Stomach smooth muscle (tissue), 2 donors: ENCODE measurements around the gene CYTH1.

ENCODE experiments used
- H3K27ac ChIP-seq: one replicate; pipeline ENCODE4 v1.7.0; 2013; ENCODE audit warnings: mild to moderate bottlenecking, low read length, inconsistent platforms
- H3K27me3 ChIP-seq, 2 donors: one replicate each; pipeline ENCODE4 v1.7.0; 2013; ENCODE audit warnings: low read length in 2 of 2; ENCODE audit not compliant: insufficient read depth in 2 of 2, control insufficient read depth in 1 of 2
- H3K36me3 ChIP-seq, 2 donors: one replicate each; pipeline ENCODE4 v1.7.0; 2013; ENCODE audit warnings: low read length in 2 of 2; ENCODE audit not compliant: control insufficient read depth in 2 of 2, insufficient read depth in 2 of 2
- H3K4me1 ChIP-seq: one replicate; pipeline ENCODE4 v1.7.0; 2013; ENCODE audit warnings: low read length; ENCODE audit not compliant: control insufficient read depth, insufficient read depth
- H3K4me3 ChIP-seq, 2 donors: one replicate each; pipeline ENCODE4 v1.7.0; 2013; ENCODE audit warnings: low read length in 2 of 2
- H3K9ac ChIP-seq, 2 donors: one replicate each; pipeline ENCODE4 v1.7.0; 2013; ENCODE audit warnings: low read length in 2 of 2, mild to moderate bottlenecking in 1 of 2
- H3K9me3 ChIP-seq, 2 donors: one replicate each; pipeline ENCODE4 v1.7.0; 2013; ENCODE audit warnings: low read length in 2 of 2; ENCODE audit not compliant: control insufficient read depth in 2 of 2
- donor health status: healthy.
- donor health status: Pancreatic carcinoma.

CYTH1 gene

DNA sequence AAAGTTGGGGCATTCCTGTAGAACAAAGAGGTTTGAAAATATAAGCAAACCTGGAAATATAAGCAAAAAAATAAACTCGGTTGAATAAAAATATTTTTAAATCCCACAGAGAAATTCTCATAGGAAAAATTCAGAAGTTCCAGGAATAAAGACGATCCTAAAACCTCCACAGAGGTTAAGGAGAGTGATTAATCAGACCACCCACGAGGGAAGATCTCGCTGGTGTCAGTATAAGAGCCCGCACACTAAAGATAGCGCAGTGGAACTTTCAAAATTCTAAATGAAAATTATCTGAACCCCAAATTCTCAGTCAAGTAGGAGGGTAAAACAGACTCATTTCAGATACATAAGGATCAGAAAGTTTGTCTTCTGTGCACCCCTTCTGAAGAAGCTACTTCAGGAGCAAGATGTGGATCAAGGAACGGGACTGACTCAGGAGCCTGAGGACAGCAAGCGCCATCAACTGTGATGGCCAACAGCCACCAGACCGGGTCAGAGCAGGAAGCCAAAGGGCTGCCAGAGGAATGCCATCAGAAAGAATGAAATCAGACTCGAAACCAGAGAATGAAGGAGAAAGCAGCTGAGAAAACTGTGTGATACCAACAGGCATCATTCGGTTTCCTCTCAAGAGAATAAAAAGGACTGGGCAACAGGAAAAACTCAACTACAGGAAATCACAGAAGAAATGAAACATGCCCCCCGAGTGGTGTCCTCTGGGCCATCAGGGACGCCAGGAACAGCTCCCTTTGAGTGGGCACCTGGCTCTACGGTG lies 66.9 kb downstream of the CYTH1 start:
- peak overlapping the region; percentile 31 for H3K27ac ChIP-seq

DNA sequence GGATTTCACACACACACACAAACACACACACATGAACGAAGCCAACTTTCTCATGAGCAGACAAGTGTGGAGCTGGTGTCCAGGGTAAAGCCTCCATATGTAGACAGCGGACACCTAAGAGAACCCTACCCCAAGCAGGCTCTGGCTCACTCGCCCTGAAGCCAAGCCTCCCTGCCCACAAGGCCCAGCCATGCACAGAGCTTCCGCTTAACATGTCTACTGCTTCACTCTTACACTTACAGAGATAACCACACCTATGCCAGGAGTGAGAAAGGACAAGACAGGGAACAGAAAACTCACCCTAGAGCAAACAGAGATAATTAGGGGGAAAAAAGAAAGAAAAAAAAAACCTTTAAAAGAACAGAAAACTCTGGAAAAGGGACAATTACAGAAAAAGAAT lies 67.5 kb downstream of the CYTH1 start:
- no peaks in the 10 kb centered on the region for H3K27me3 ChIP-seq
- no peak overlapping the region for H3K4me3 ChIP-seq
- no peaks in the 10 kb centered on the region for H3K36me3 ChIP-seq
- H3K4me1 ChIP-seq: peaks cover 55% of the 10 kb centered on the region
- no peak overlapping the region for H3K9ac ChIP-seq
- H3K27ac ChIP-seq: no peak overlapping the region
- no peaks in the 10 kb centered on the region for H3K9me3 ChIP-seq

More for the DNA sequence above, 66.9 kb downstream of the CYTH1 start:
- Histone ChIP-seq H3K27me3 (no peaks in the 10 kb centered on the region), H3K36me3 (no peaks in the 10 kb centered on the region), H3K4me1 (peaks cover 48% of the 10 kb centered on the region), H3K9me3 (no peaks in the 10 kb centered on the region), H3K9ac (no peak overlapping the region), H3K4me3 (no peak overlapping the region)

DNA sequence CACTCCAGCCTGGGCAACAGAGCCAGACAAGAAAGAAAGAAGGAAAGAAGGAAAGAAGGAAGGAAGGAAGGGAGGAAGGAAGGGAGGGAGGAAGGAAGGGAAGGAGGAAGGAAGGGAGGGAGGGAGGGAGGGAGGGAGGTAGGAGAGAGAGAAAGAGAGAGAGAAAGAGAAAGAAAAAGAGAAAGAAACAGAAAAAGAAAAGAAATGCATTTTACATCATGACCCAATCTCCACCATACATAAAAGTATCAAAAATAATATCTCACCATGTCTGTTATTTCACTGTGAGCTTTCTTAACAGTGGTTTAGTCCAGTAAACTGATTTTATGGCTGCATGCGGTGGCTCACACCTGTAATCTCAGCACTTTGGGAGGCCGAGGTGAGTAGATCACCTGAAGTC lies 70.0 kb downstream of the CYTH1 start:
- H3K4me3 ChIP-seq: no peak overlapping the region
- H3K4me1 ChIP-seq: peaks cover 52% of the 10 kb centered on the region

GRCh38 chr17:78710607-78711006 lies 71.5 kb downstream of the CYTH1 start:
- H3K36me3 ChIP-seq: peaks cover 0 to 3% of the 10 kb centered on the region in 2 donors
- no peaks in the 10 kb centered on the region for H3K9me3 ChIP-seq
- H3K27ac ChIP-seq: no peak overlapping the region
- no peak overlapping the region for H3K9ac ChIP-seq
- peak overlapping the region in 1 of 2 donors; percentile 36 for H3K4me3 ChIP-seq
- H3K4me1 ChIP-seq: peaks cover 39% of the 10 kb centered on the region
- no peaks in the 10 kb centered on the region for H3K27me3 ChIP-seq

More for the DNA sequence above, 70.0 kb downstream of the CYTH1 start:
- no peaks in the 10 kb centered on the region for H3K27me3 ChIP-seq
- peaks cover 0 to 3% of the 10 kb centered on the region in 2 donors for H3K36me3 ChIP-seq
- no peaks in the 10 kb centered on the region for H3K9me3 ChIP-seq
- H3K9ac ChIP-seq: no peak overlapping the region
- no peak overlapping the region for H3K27ac ChIP-seq

DNA sequence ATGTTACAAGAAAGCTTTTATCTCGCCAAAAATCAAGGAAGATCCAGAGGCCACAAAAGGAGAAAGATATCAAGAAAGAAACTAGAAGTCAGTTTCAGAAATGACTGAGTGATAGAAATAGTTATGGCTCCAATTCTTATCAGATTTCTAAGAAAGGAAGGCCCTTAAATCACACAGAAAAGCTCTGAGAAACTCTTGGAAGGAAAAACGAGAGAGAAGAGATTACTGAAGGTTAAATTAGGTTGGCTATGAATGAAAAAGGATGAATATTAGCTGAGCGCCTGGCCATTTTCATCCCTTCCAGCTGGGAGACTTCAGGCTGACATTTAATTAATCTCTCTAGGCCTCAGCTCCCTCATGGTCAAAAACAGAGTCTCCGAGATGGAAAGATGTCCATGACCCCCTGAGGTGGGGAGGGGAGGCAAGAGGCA lies 72.3 kb downstream of the CYTH1 start:
- Histone ChIP-seq H3K9ac (peak overlapping the region; percentile 29 to 42), H3K4me1 (peaks cover 41% of the 10 kb centered on the region), H3K9me3 (no peaks in the 10 kb centered on the region), H3K36me3 (peaks cover 3 to 4% of the 10 kb centered on the region in 2 donors), H3K27me3 (no peaks in the 10 kb centered on the region), H3K27ac (peak overlapping the region; percentile 37), H3K4me3 (peak overlapping the region in 1 of 2 donors; percentile 22)

GRCh38 chr17:78709119-78709681 lies 72.9 kb downstream of the CYTH1 start:
- peaks cover 39% of the 10 kb centered on the region for H3K4me1 ChIP-seq
- H3K4me3 ChIP-seq: no peak overlapping the region
- H3K9ac ChIP-seq: no peak overlapping the region
- H3K9me3 ChIP-seq: no peaks in the 10 kb centered on the region
- peaks cover 3 to 4% of the 10 kb centered on the region in 2 donors for H3K36me3 ChIP-seq
- H3K27ac ChIP-seq: peak overlapping the region; percentile 37
- H3K27me3 ChIP-seq: no peaks in the 10 kb centered on the region

DNA sequence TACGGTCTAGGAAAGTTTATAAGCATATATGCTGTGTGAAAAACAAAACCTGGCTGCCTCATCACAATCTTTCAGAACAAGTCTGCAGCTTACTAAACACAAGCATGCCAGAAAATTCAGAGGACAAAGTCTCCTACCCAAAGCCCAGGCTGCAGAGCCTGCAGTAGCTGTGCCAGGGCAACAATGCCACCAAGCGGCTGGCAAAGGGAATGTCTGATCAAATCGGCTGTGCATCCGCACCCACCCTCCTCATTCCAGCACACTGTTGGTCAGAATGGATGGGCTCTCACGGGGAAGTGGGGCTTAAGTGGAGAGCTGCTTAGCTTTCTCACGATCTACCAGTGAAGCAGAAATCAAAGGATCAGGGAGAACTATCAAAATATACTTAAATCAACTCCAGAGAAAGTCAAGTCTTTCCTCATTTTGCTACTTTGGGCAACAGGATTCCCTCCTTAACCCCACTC lies 73.5 kb downstream of the CYTH1 start:
- peaks cover 3 to 6% of the 10 kb centered on the region in 2 donors for H3K36me3 ChIP-seq
- H3K27ac ChIP-seq: no peak overlapping the region
- H3K9ac ChIP-seq: no peak overlapping the region
- H3K9me3 ChIP-seq: no peaks in the 10 kb centered on the region
- H3K4me1 ChIP-seq: peaks cover 39% of the 10 kb centered on the region
- H3K27me3 ChIP-seq: no peaks in the 10 kb centered on the region
- H3K4me3 ChIP-seq: no peak overlapping the region

DNA sequence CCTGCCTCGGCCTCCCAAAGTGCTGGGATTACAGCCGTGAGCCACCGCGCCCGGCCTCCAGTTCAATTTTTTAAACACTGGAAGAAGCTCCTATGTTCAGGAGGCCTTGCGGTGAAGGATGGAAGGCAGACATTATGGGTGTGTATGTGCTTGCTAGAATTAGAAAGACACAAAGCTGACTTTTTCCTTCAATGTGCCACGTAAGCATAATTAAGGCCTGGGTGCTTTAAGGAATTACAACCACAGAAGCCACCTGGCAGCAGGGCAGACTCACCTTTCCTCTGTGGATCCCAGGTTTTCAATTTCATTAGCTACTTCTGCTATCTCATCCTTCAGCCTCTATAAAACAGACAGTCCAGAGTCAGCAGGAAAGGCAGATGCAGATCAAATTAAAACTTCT lies 74.2 kb downstream of the CYTH1 start:
- Histone ChIP-seq H3K27ac (no peak overlapping the region), H3K9me3 (no peaks in the 10 kb centered on the region), H3K36me3 (peaks cover 3 to 6% of the 10 kb centered on the region in 2 donors), H3K4me3 (no peak overlapping the region), H3K4me1 (peaks cover 39% of the 10 kb centered on the region), H3K27me3 (no peaks in the 10 kb centered on the region), H3K9ac (no peak overlapping the region)

- Histone ChIP-seq H3K4me3 (no peak overlapping the region), H3K27ac (no peak overlapping the region), H3K4me1 (peaks cover 39% of the 10 kb centered on the region), H3K9me3 (no peaks in the 10 kb centered on the region), H3K36me3 (peaks cover 6 to 7% of the 10 kb centered on the region in 2 donors), H3K27me3 (no peaks in the 10 kb centered on the region), H3K9ac (no peak overlapping the region)
Measured at GRCh38 chr17:78707016-78707415, 75.1 kb downstream of the CYTH1 start.

DNA sequence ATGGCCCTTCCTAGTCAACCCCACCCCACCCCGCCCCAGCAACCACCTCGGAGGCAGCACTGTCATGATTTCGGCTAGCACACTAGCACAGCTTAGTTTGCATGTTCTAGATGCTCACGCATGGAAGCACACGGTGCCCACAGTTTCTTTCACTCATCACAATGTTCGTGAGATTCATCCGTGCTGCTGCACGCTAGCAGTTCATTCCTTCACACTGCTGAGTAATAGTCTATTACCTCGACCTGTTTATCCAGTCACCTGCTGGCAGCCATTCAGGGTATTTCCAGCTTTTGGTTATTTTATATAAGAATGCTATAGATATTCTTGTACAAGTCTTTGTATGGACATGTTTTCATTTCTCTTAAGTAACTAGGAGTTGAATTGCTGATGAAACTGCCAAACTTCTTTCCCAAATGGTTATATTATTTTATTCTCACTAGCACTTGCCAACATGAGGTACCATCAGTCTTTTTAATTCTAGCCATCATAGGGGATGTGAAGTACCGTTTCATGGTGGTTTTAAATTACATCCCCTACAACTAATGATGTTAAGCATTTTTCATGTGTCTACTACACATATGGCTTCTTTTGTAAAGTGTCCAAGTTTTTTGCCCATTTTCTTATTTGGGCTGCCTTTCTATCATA lies 75.7 kb downstream of the CYTH1 start:
- peaks cover 10 to 12% of the 10 kb centered on the region in 2 donors for H3K36me3 ChIP-seq
- H3K27ac ChIP-seq: no peak overlapping the region
- H3K27me3 ChIP-seq: no peaks in the 10 kb centered on the region
- peaks cover 39% of the 10 kb centered on the region for H3K4me1 ChIP-seq
- H3K9me3 ChIP-seq: no peaks in the 10 kb centered on the region
- H3K9ac ChIP-seq: no peak overlapping the region
- no peak overlapping the region for H3K4me3 ChIP-seq
